Adipocyte (in vitro differentiated cells): ENCODE measurements around the gene MED1.
"Not testable (repeated sequence)": the region's sequence is repeated elsewhere in the genome, so short reads cannot be mapped to it uniquely, and the experiment has no call there.

Experiments
- DNase-seq: peaks from one replicate; pipeline ENCODE4 v3.0.0-alpha.2; 2015; ENCODE audit warnings: low read depth
- H3K27me3 ChIP-seq: replicated peaks from 2 replicates; pipeline ENCODE4 v1.7.0; 2013; ENCODE audit warnings: mild to moderate bottlenecking, low read length, moderate library complexity; ENCODE audit not compliant: control insufficient read depth, insufficient read depth
- H3K36me3 ChIP-seq: 2 replicates; pipeline ENCODE4 v1.7.0; 2013; ENCODE audit warnings: low read length, mild to moderate bottlenecking, moderate library complexity; ENCODE audit not compliant: control insufficient read depth, insufficient read depth, severe bottlenecking
- H3K4me1 ChIP-seq: 2 replicates; pipeline ENCODE4 v1.7.0; 2013; ENCODE audit warnings: mild to moderate bottlenecking, low read length, moderate library complexity; ENCODE audit not compliant: control insufficient read depth, insufficient read depth
- H3K4me3 ChIP-seq: 2 replicates; pipeline ENCODE4 v1.7.0; 2013; ENCODE audit warnings: mild to moderate bottlenecking, low read length, moderate library complexity
- H3K9ac ChIP-seq: 2 replicates; pipeline ENCODE4 v1.7.0; 2013; ENCODE audit warnings: mild to moderate bottlenecking, low read length, moderate library complexity
- H3K9me3 ChIP-seq: 2 replicates; pipeline ENCODE4 v1.7.0; 2013; ENCODE audit warnings: mild to moderate bottlenecking, low read length, moderate library complexity; ENCODE audit not compliant: control insufficient read depth

MED1 gene

DNA sequence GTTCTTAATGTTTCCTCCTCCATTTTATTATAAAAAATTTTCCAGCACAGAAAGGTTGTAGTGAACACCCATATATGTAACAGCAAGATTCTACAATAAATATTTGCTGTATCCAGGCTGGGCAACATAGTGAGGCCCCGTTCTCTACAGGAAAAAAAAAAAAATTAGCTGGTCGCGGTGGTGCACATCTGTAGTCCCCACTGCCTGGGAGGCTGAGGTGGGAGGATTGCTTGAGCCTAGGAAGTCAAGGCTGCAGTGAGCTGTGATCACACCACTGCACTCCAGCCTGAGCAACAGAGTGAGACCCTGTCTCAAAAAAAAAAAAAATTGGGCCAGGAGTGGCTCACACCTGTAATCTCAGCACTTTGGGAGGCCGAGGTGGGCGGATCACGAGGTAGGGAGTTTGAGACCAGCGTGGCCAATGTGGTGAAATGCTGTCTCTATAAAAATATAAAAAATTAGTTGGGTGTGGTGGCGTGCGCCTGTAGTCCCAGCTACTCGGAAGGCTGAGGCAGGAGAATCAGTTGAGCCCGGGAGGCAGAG lies 13.6 kb upstream of the MED1 start:
- Histone ChIP-seq H3K4me1 (peaks cover 20% of the 10 kb centered on the region), H3K4me3 (peak overlapping the region; percentile 100)
- H3K9ac ChIP-seq, H3K9me3 ChIP-seq, H3K27me3 ChIP-seq, H3K36me3 ChIP-seq, DNase-seq: not testable (repeated sequence)

DNA sequence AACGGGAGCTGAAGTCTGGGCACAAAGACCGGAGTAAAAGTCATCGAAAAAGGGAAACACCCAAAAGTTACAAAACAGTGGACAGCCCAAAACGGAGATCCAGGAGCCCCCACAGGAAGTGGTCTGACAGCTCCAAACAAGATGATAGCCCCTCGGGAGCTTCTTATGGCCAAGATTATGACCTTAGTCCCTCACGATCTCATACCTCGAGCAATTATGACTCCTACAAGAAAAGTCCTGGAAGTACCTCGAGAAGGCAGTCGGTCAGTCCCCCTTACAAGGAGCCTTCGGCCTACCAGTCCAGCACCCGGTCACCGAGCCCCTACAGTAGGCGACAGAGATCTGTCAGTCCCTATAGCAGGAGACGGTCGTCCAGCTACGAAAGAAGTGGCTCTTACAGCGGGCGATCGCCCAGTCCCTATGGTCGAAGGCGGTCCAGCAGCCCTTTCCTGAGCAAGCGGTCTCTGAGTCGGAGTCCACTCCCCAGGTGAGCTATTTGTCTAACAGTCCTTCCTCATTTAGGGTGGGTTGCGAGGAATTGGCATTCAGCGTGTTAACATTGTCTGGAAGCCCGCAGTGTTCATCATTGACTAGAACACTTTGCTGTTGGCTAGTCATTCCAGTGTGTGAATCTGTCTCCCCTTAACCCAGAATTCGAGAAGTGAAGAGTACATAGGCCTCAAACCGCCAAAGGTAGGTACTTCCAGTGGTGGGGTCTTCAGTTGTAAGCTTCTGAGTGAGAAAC lies 11.7 kb upstream of the MED1 start:
- Histone ChIP-seq H3K4me1 (peaks cover 20% of the 10 kb centered on the region), H3K9me3 (no peaks in the 10 kb centered on the region), H3K4me3 (peak overlapping the region; percentile 100), H3K36me3 (peaks cover 7% of the 10 kb centered on the region), H3K9ac (peak overlapping the region; percentile 100), H3K27me3 (no peaks in the 10 kb centered on the region)
- DNase-seq = peak; percentile 43

GRCh38 chr17:39461926-39462569 lies 11.0 kb upstream of the MED1 start:
- H3K4me1 ChIP-seq = peaks cover 20% of the 10 kb centered on the region
- peaks cover 7% of the 10 kb centered on the region for H3K36me3 ChIP-seq
- DNase-seq = no peak
- H3K9me3 ChIP-seq = no peaks in the 10 kb centered on the region
- H3K4me3 ChIP-seq = peak overlapping the region; percentile 100
- H3K9ac ChIP-seq = peak overlapping the region; percentile 100
- H3K27me3 ChIP-seq = no peaks in the 10 kb centered on the region

GRCh38 chr17:39461113-39461925 lies 10.3 kb upstream of the MED1 start, which contains the start of gene CDK12:
CDK12 (plus strand) TSS chr17:39461486; CDS start chr17:39462072, 586 bp downstream.
- Histone ChIP-seq H3K4me3 (peak within 1 kb of the TSS; percentile 100), H3K27me3 (no peaks in the 10 kb centered on the region), H3K36me3 (peaks cover 7% of the 10 kb centered on the region), H3K9me3 (no peaks in the 10 kb centered on the region), H3K4me1 (peaks cover 20% of the 10 kb centered on the region), H3K9ac (peak within 1 kb of the TSS; percentile 100)
- peak; percentile 100 for DNase-seq

GRCh38 chr17:39455919-39456318 lies 4.9 kb upstream of the MED1 start:
- DNase-seq = no peak
- no peak overlapping the region for H3K9ac ChIP-seq
- H3K27me3 ChIP-seq = no peaks in the 10 kb centered on the region
- H3K4me3 ChIP-seq = no peak overlapping the region
- no peaks in the 10 kb centered on the region for H3K36me3 ChIP-seq
- H3K4me1 ChIP-seq = peaks cover 4% of the 10 kb centered on the region
- H3K9me3 ChIP-seq = no peaks in the 10 kb centered on the region

DNA sequence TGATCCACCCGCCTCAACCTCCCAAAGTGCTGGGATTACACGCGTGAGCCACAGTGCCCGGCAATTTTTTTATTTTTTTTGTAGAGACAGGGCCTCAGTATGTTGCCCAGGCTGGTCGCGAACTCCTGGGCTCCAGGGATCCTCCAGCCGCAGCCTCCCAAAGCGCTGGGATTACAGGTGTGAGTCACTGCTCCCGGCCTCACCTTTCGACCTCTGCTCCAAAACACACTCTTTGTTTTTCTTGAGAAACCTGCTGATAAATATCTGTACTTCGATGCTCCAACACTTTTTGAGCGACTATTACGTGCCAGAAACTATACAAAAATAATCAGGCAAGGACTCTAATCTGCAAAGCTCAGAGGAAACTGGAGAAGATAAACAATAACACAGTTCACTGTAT lies 1.0 kb downstream of the MED1 start:
- H3K4me1 ChIP-seq = peaks cover 12% of the 10 kb centered on the region
- DNase-seq = no peak
- peaks cover 19% of the 10 kb centered on the region for H3K36me3 ChIP-seq
- H3K9me3 ChIP-seq = no peaks in the 10 kb centered on the region
- peak overlapping the region; percentile 92 for H3K9ac ChIP-seq
- no peaks in the 10 kb centered on the region for H3K27me3 ChIP-seq
- peak overlapping the region; percentile 98 for H3K4me3 ChIP-seq

DNA sequence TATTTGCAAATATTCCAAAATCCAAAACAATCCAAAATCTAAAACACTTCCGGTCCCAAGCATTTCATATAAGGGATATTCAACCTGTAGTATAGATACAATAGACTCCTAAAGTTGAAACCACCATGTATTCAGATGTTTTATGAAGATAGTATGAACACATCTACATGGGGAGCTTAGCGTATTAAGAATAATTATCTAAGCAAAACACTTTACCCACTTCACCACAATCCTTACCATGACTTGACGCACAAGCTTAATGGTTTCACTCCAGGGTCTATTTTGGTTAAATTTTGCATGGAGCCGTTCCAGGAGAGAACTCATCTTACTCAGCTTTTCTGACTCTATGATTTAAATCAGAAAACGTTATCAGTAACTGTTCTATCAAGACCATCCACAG lies 3.5 kb downstream of the MED1 start:
- no peaks in the 10 kb centered on the region for H3K27me3 ChIP-seq
- no peak overlapping the region for H3K9ac ChIP-seq
- H3K4me1 ChIP-seq = peaks cover 12% of the 10 kb centered on the region
- H3K9me3 ChIP-seq = no peaks in the 10 kb centered on the region
- H3K4me3 ChIP-seq = no peak overlapping the region
- peaks cover 36% of the 10 kb centered on the region for H3K36me3 ChIP-seq
- no peak for DNase-seq

- H3K9me3 ChIP-seq = no peaks in the 10 kb centered on the region
- no peaks in the 10 kb centered on the region for H3K27me3 ChIP-seq
- no peak overlapping the region for H3K4me3 ChIP-seq
- peaks cover 72% of the 10 kb centered on the region for H3K36me3 ChIP-seq
- H3K4me1 ChIP-seq = no peaks in the 10 kb centered on the region
- H3K9ac ChIP-seq = no peak overlapping the region
- DNase-seq = no peak
Observed at GRCh38 chr17:39443326-39443725, 7.7 kb downstream of the MED1 start.

DNA sequence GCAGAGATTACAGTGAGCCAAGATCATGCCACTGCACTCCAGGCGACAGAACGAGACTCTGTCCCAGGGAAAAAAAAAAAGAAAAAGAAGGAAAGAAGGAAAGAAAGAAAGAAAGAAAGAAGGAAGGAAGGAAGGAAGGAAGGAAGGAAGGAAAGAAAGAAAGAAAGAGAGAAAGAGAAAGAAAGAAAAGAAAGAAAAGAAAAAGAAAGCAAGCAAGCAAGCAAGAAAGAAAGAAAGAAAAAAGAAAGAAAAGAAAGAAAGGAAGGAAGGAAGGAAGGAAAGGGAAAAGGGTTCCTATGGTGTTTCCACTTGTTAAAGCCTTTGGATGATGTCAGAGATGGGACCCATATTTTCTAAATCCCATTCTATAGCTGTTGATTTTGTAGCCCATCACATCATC lies 11.2 kb downstream of the MED1 start:
- not testable (repeated sequence) for H3K4me1 ChIP-seq, H3K9me3 ChIP-seq, H3K4me3 ChIP-seq, H3K27me3 ChIP-seq, DNase-seq, H3K9ac ChIP-seq
- peaks cover 78% of the 10 kb centered on the region for H3K36me3 ChIP-seq

DNA sequence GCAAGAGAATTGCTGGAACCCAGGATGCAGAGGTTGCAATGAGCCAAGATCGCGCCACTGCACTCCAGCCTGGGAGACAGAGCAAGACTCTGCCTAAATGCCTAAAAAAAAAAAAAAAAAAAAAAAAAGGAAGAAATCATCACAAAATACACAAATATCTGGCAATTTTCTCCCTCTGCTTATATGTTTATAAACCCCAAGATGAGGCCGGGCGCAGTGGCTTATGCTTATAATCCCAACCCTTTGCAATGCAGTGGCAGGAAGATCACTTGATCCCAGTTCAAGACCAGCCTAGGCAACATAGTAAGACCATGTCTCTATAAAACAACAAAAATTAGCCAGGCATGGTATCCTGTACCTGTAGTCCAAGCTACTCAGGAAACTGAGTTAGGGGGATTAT lies 21.5 kb downstream of the MED1 start:
- H3K36me3 ChIP-seq = peaks cover 85% of the 10 kb centered on the region
- no peak overlapping the region for H3K9ac ChIP-seq
- H3K27me3 ChIP-seq = no peaks in the 10 kb centered on the region
- no peak overlapping the region for H3K4me3 ChIP-seq
- no peaks in the 10 kb centered on the region for H3K9me3 ChIP-seq
- no peaks in the 10 kb centered on the region for H3K4me1 ChIP-seq
- no peak for DNase-seq

DNA sequence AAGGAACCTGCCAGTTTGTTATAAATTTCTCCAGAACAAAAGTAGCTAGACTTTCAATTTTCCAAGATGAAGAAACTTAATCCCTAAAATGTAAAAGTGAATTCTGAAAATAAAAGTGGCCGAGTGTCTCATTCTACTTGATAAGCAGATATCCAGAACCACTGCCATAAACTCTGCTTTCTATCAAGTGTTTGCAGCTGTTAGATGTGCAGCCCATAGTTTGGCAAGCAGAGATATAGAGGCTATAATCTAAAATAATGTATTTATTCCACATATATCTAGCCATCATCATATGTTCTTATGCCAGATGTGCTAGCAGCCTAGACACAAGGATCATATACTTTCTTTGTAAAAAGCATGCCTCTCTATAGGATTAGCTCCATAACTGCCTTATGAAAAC lies 34.9 kb downstream of the MED1 start:
- no peak overlapping the region for H3K4me3 ChIP-seq
- peaks cover 72% of the 10 kb centered on the region for H3K36me3 ChIP-seq
- DNase-seq = no peak
- H3K9ac ChIP-seq = no peak overlapping the region
- H3K4me1 ChIP-seq = no peaks in the 10 kb centered on the region
- no peaks in the 10 kb centered on the region for H3K27me3 ChIP-seq
- H3K9me3 ChIP-seq = no peaks in the 10 kb centered on the region
